GM23338 (cell line): Measurements from ENCODE around the gene ABL2. TPM values are rescaled to one million over a fixed set of nuclear protein-coding genes. Genes with fewer than 3 reads are reported as not detected.
A peak's percentile ranks its signal among the peaks of the same experiment; 100 is the strongest.

Experiments
- ATAC-seq: fragments of 200-7000 bp; cut with Tn5 transposase; 3 replicates; pipeline ENCODE4 v1.9.1; 2020
- DNase-seq: peaks from one replicate; pipeline ENCODE4 v3.0.0-alpha.2; 2015; ENCODE audit warnings: low spot score
- H2AFZ ChIP-seq: fragments of 200-600 bp; sonication (generic); 2 replicates; pipeline ENCODE4 v1.8.0; 2016; ENCODE audit warnings: antibody characterized with exemption, mild to moderate bottlenecking, moderate library complexity
- H3F3A ChIP-seq: fragments of 200-600 bp; sonication (generic); replicated peaks from 2 replicates; pipeline ENCODE4 v1.8.0; 2017; ENCODE audit warnings: antibody characterized with exemption, mixed run types, low read depth
- H3K27ac ChIP-seq: fragments of 200-600 bp; sonication (generic); 2 replicates; pipeline ENCODE4 v1.6.1; 2016; ENCODE audit warnings: low read depth
- H3K27me3 ChIP-seq: fragments of 200-600 bp; sonication (generic); 2 replicates; pipeline ENCODE4 v1.8.0; 2016; ENCODE audit warnings: mild to moderate bottlenecking, mixed run types, moderate library complexity; ENCODE audit not compliant: insufficient read depth
- H3K36me3 ChIP-seq: fragments of 200-600 bp; sonication (generic); 2 replicates; pipeline ENCODE4 v1.8.0; 2016; ENCODE audit warnings: mild to moderate bottlenecking; ENCODE audit not compliant: insufficient read depth
- H3K4me1 ChIP-seq: fragments of 200-600 bp; sonication (generic); 2 replicates; pipeline ENCODE4 v1.8.0; 2016; ENCODE audit warnings: mild to moderate bottlenecking, moderate library complexity; ENCODE audit not compliant: insufficient read depth
- H3K4me2 ChIP-seq: fragments of 200-600 bp; sonication (generic); 2 replicates; pipeline ENCODE4 v1.7.1; 2017; ENCODE audit warnings: mixed run types
- H3K4me3 ChIP-seq: fragments of 200-600 bp; sonication (generic); 2 replicates; pipeline ENCODE4 v1.6.1; 2016; ENCODE audit warnings: mixed run types
- H3K79me2 ChIP-seq: fragments of 200-600 bp; sonication (generic); replicated peaks from 2 replicates; pipeline ENCODE4 v1.8.0; 2017; ENCODE audit warnings: mild to moderate bottlenecking; ENCODE audit not compliant: insufficient read depth
- H3K9me2 ChIP-seq: fragments of 200-600 bp; sonication (generic); 2 replicates; pipeline ENCODE4 v1.8.0; 2017; ENCODE audit not compliant: insufficient read depth
- H4K20me1 ChIP-seq: fragments of 200-600 bp; sonication (generic); replicated peaks from 2 replicates; pipeline ENCODE4 v1.8.0; 2017; ENCODE audit warnings: mild to moderate bottlenecking; ENCODE audit not compliant: insufficient read depth
- H3K27ac Mint-ChIP-seq: 2 replicates; pipeline ENCODE4 v1.8.0; 2020; ENCODE audit warnings: inconsistent platforms, mild to moderate bottlenecking, moderate library complexity, mixed read lengths
- H3K27me3 Mint-ChIP-seq: 3 replicates; pipeline ENCODE4 v1.8.0; 2022; ENCODE audit warnings: low read depth, mild to moderate bottlenecking, moderate library complexity, mixed read lengths, inconsistent platforms; ENCODE audit not compliant: insufficient read depth, poor library complexity
- H3K36me3 Mint-ChIP-seq: 3 replicates; pipeline ENCODE4 v1.8.0; 2021; ENCODE audit warnings: low read depth, mild to moderate bottlenecking, inconsistent platforms, moderate library complexity, mixed read lengths
- H3K4me1 Mint-ChIP-seq: 3 replicates; pipeline ENCODE4 v1.8.0; 2020; ENCODE audit warnings: mild to moderate bottlenecking, inconsistent platforms, mixed read lengths
- H3K4me3 Mint-ChIP-seq: 3 replicates; pipeline ENCODE4 v1.8.0; 2021; ENCODE audit warnings: moderate library complexity, mild to moderate bottlenecking, inconsistent platforms, mixed read lengths
- H3K9me3 Mint-ChIP-seq: 3 replicates; pipeline ENCODE4 v1.8.0; 2020; ENCODE audit warnings: moderate library complexity, mild to moderate bottlenecking, inconsistent platforms, mixed read lengths
- CREB1 ChIP-seq: fragments of 250-450 bp; sonication (Bioruptor Pico); IDR thresholded peaks from 2 replicates; pipeline ENCODE4 v1.5.0; 2020; ENCODE audit warnings: low read depth, mild to moderate bottlenecking, moderate library complexity
- CTCF ChIP-seq, 2 experiments: fragments of 200-600 bp in 1 of 2; sonication (generic) in 1 of 2; conservative IDR thresholded peaks; 2 replicates each; pipeline versions ENCODE4 v1.5.1 to v1.6.1; 2016 to 2017; ENCODE audit warnings: antibody characterized with exemption in 2 of 2, low read depth in 2 of 2, mild to moderate bottlenecking in 2 of 2, moderate library complexity in 1 of 2
- EZH2 ChIP-seq: fragments of 200-600 bp; sonication (generic); IDR thresholded peaks from one replicate; pipeline ENCODE4 v1.8.0; 2017; ENCODE audit warnings: antibody characterized with exemption, mild to moderate bottlenecking, low read depth; ENCODE audit not compliant: unreplicated experiment
- EZH2phosphoT487 ChIP-seq: fragments of 200-600 bp; sonication (generic); IDR thresholded peaks from one replicate; pipeline ENCODE4 v1.8.1; 2018; ENCODE audit warnings: antibody characterized with exemption; ENCODE audit not compliant: unreplicated experiment
- JUNB ChIP-seq: IDR thresholded peaks from one replicate; pipeline ENCODE4 v1.6.1; 2016; ENCODE audit warnings: antibody characterized with exemption; ENCODE audit not compliant: unreplicated experiment
- POLR2AphosphoS5 ChIP-seq: IDR thresholded peaks from 2 replicates; pipeline ENCODE4 v1.6.1; 2016; ENCODE audit warnings: antibody characterized with exemption, low read depth
- REST ChIP-seq: IDR thresholded peaks from one replicate; pipeline ENCODE4 v1.6.1; 2018; ENCODE audit warnings: antibody characterized with exemption; ENCODE audit not compliant: unreplicated experiment
- STAT1 ChIP-seq: IDR thresholded peaks from one replicate; pipeline ENCODE4 v1.6.1; 2016; ENCODE audit warnings: antibody characterized with exemption; ENCODE audit not compliant: unreplicated experiment
- ZNF114 ChIP-seq: fragments of 250-450 bp; sonication (Bioruptor Pico); IDR thresholded peaks from 2 replicates; pipeline ENCODE4 v1.5.0; 2020; ENCODE audit warnings: mild to moderate bottlenecking, moderate library complexity
- ZNF462 ChIP-seq: fragments of 250-450 bp; sonication (Bioruptor Pico); IDR thresholded peaks from 2 replicates; pipeline ENCODE4 v1.5.0; 2020; ENCODE audit warnings: mild to moderate bottlenecking, moderate library complexity
- polyA plus RNA-seq: library from polyadenylated mRNA; unstranded; fragments of >200 nt; fragmentation: Nextera tagmentation; extraction: Ambion mirVana; gene quantifications from 2 replicates; pipeline ENCODE4 v1.2.1, GENCODE V29; 2016
- total RNA-seq: library from RNA; depleted of rRNA; stranded (reverse); fragments of >200 nt; shearing (Covaris generic); gene quantifications from 2 replicates; pipeline ENCODE4 v1.2.3, GENCODE V29; 2014

Gene ABL2
- total and polyA plus RNA-seq, 2 experiments from 2014 or later: 5.8 to 22.7 TPM

- no peak for TF ChIP-seq ZNF114 (CRISPR knock-in tag)
- TF ChIP-seq EZH2: no peak
- TF ChIP-seq EZH2phosphoT487: no peak
- TF ChIP-seq CTCF (conservative IDR thresholded peaks at IDR 0.05; ENCODE audit: low read depth in 2 of 2): no peak
- no peak for TF ChIP-seq STAT1
- TF ChIP-seq POLR2AphosphoS5: no peak
- TF ChIP-seq REST: no peak
Observed at GRCh38 chr1:179120736-179121135, 108.7 kb downstream of the ABL2 start (continued).

GRCh38 chr1:179119513-179119912 lies 110.0 kb downstream of the ABL2 start:
- Histone ChIP-seq H3K4me3 (no peak overlapping the region), H3F3A (peaks cover 5% of the 10 kb centered on the region; the same call in 1 of the 2 replicates), H3K79me2 (no peaks in the 10 kb centered on the region; the same call in none of the 2 replicates), H3K4me2 (peak overlapping the region; percentile 5), H4K20me1 (no peaks in the 10 kb centered on the region), H3K27ac (peak overlapping the region; percentile 66), H3K9me2 (no peaks in the 10 kb centered on the region), H2AFZ (no peak overlapping the region), H3K36me3 (peaks cover 16% of the 10 kb centered on the region), H3K27me3 (no peaks in the 10 kb centered on the region), H3K4me1 (peaks cover 24% of the 10 kb centered on the region)
- H3K36me3 Mint-ChIP-seq: peaks cover 26% of the 10 kb centered on the region
- DNase-seq (no peak), ATAC-seq (no peak)
- peaks cover 5% of the 10 kb centered on the region for H3K4me1 Mint-ChIP-seq
- no peaks in the 10 kb centered on the region for H3K9me3 Mint-ChIP-seq
- no peaks in the 10 kb centered on the region for H3K27me3 Mint-ChIP-seq
- peak overlapping the region; percentile 79 for H3K27ac Mint-ChIP-seq
- H3K4me3 Mint-ChIP-seq: no peak overlapping the region
- no peak for TF ChIP-seq JUNB
- no peak for TF ChIP-seq CTCF (conservative IDR thresholded peaks at IDR 0.05; ENCODE audit: low read depth in 2 of 2)
- TF ChIP-seq ZNF462: no peak
- TF ChIP-seq EZH2: no peak
- TF ChIP-seq EZH2phosphoT487: no peak
- no peak for TF ChIP-seq CREB1 (CRISPR knock-in tag)
- TF ChIP-seq STAT1: no peak
